Prostate gland (tissue), 2 donors: Measurements from ENCODE around the gene KDM4B.

ENCODE experiments used
- POLR2A ChIP-seq: fragments of 450-650 bp; IDR thresholded peaks from one replicate; pipeline ENCODE4 v1.6.1; 2016; ENCODE audit warnings: antibody characterized with exemption, mild to moderate bottlenecking
- POLR2AphosphoS5 ChIP-seq: sonication (generic); formaldehyde crosslinking; IDR thresholded peaks from one replicate; pipeline ENCODE4 v1.6.1; 2017; ENCODE audit warnings: antibody characterized with exemption
- TF ChIP-seq, protein P1 (sequence below), 4 experiments: fragments of 200-600 bp in 2 of 4; fragments of 450-650 bp in 2 of 4; sonication (generic) in 2 of 4; IDR thresholded peaks; 1 replicate in 3 of 4; 2 replicates in 1 of 4; pipeline ENCODE4 v1.5.1; 2016 to 2019; ENCODE audit warnings: antibody characterized with exemption in 4 of 4, mild to moderate bottlenecking in 2 of 4, moderate library complexity in 2 of 4

DNA sequence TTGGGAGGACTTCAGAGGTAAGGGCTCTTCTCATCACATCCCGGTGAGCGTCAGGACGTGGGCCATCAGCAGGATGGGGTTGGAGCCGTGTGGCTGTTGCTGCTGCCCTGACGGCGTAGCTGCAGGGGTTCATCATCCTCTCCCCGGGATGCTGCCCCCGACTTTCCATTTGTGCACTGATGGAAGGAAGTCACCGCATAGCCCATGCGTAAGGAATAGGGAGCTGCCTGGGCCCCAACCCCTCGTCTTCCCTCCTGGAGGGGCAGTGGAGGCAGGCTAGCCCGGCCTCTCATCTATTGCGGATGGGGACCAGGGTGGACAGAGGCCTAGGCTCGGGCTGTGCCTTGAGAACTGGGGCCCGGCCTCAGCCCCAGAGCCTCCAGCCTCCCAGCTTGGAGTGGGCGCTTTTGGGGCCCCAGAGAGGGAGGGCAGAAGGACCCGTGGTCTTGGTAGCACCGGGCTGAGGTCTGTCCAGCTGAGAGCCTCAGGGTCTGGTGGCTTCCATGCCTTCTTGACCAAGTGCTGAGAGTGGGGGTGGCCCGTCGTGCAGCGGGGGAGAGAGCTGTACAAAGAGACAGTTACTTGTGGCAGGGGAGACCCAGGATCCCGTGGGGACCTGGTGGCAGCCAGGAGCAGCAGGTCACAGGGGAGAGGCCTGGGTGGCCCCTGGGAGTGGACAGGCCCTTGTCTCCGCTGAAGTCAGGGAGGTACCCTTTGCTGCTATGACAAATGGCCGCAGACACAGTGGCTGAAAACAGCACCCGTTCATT is 44.0 kb downstream of the KDM4B start:
- TF ChIP-seq POLR2A (no peak), POLR2AphosphoS5 (no peak)
- TF ChIP-seq, protein P1, sequence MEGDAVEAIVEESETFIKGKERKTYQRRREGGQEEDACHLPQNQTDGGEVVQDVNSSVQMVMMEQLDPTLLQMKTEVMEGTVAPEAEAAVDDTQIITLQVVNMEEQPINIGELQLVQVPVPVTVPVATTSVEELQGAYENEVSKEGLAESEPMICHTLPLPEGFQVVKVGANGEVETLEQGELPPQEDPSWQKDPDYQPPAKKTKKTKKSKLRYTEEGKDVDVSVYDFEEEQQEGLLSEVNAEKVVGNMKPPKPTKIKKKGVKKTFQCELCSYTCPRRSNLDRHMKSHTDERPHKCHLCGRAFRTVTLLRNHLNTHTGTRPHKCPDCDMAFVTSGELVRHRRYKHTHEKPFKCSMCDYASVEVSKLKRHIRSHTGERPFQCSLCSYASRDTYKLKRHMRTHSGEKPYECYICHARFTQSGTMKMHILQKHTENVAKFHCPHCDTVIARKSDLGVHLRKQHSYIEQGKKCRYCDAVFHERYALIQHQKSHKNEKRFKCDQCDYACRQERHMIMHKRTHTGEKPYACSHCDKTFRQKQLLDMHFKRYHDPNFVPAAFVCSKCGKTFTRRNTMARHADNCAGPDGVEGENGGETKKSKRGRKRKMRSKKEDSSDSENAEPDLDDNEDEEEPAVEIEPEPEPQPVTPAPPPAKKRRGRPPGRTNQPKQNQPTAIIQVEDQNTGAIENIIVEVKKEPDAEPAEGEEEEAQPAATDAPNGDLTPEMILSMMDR (IDR thresholded peaks at IDR 0.05) = no peak
